Fibroblast of skin of right biceps (primary cell): ENCODE results near the gene CCDC71L.
A peak's percentile ranks its signal among the peaks of the same experiment; 100 is the strongest.

Experiments
- DNase-seq: peaks from one replicate; pipeline ENCODE4 v3.0.0-alpha.2; 2013

Gene CCDC71L

GRCh38 chr7:106623315-106623660 is 37.7 kb downstream of the CCDC71L start:
- DNase-seq, result no peak

- no peak for DNase-seq
Measured at GRCh38 chr7:106622654-106623314, 38.2 kb downstream of the CCDC71L start.

- no peak for DNase-seq
Measured at GRCh38 chr7:106621393-106622132, 39.4 kb downstream of the CCDC71L start.

- DNase-seq, result peak; percentile 37
Measured at GRCh38 chr7:106620676-106621075, 40.3 kb downstream of the CCDC71L start.

- no peak for DNase-seq
Measured at GRCh38 chr7:106620034-106620433, 40.9 kb downstream of the CCDC71L start.

- DNase-seq, result no peak
Measured at GRCh38 chr7:106619213-106619612, 41.7 kb downstream of the CCDC71L start.

GRCh38 chr7:106618480-106618879 is 42.5 kb downstream of the CCDC71L start:
- DNase-seq, result peak; percentile 84

GRCh38 chr7:106617860-106618259 is 43.1 kb downstream of the CCDC71L start:
- no peak for DNase-seq

GRCh38 chr7:106616708-106617051 is 44.3 kb downstream of the CCDC71L start:
- DNase-seq, result peak; percentile 50

- no peak for DNase-seq
Measured at GRCh38 chr7:106615808-106616707, 44.9 kb downstream of the CCDC71L start.

GRCh38 chr7:106614751-106615150 is 46.2 kb downstream of the CCDC71L start:
- DNase-seq, result no peak

GRCh38 chr7:106613848-106614560 is 47.0 kb downstream of the CCDC71L start:
- peak; percentile 56 for DNase-seq

- DNase-seq, result no peak
Measured at GRCh38 chr7:106613279-106613678, 47.7 kb downstream of the CCDC71L start.

- no peak for DNase-seq
Measured at GRCh38 chr7:106612432-106612831, 48.5 kb downstream of the CCDC71L start.

GRCh38 chr7:106611911-106612310 is 49.0 kb downstream of the CCDC71L start:
- DNase-seq, result no peak

GRCh38 chr7:106610996-106611886 is 49.7 kb downstream of the CCDC71L start:
- DNase-seq, result peak; percentile 36

GRCh38 chr7:106609416-106609815 is 51.5 kb downstream of the CCDC71L start:
- peak; percentile 92 for DNase-seq

- DNase-seq, result no peak
Measured at GRCh38 chr7:106608661-106609060, 52.3 kb downstream of the CCDC71L start.
